OCI-LY7 (cell line): ENCODE results near the gene ACOX1. TPM values are rescaled to one million over a fixed set of nuclear protein-coding genes. Genes with fewer than 3 reads are reported as not detected.

ENCODE experiments used
- BruUV-seq: library from RNA; stranded (reverse); fragments of 400-500 nt; replicated peaks from 2 replicates; lab custom pipeline; 2021; lab: Mats Ljungman, UMichigan
- CTCF ChIA-PET: fragments of 300-600 bp; sonication (Branson Sonifier 250); formaldehyde crosslinking; loops from one replicate; lab custom pipeline; 2022; ENCODE audit warnings: antibody characterized with exemption; ENCODE audit not compliant: unreplicated experiment; lab: Charles Lee
- POLR2A ChIA-PET: fragments of 300-600 bp; sonication (Branson Sonifier 250); formaldehyde crosslinking; loops from one replicate; lab custom pipeline; 2022; ENCODE audit warnings: antibody characterized with exemption; lab: Charles Lee
- DNase-seq: peaks from one replicate; pipeline ENCODE4 v3.0.0-alpha.2; 2015; ENCODE audit warnings: low spot score
- H2AFZ ChIP-seq: fragments of 200-600 bp; sonication (generic), shearing (Covaris generic); 2 replicates; pipeline ENCODE4 v1.6.1; 2014; ENCODE audit warnings: mild to moderate bottlenecking, antibody characterized with exemption, low read length, moderate library complexity
- H3K27ac ChIP-seq: fragments of 200-600 bp; sonication (generic); 2 replicates; pipeline ENCODE4 v1.5.1; 2014; ENCODE audit warnings: mixed run types, low read depth, mild to moderate bottlenecking, moderate library complexity, low read length, inconsistent platforms; ENCODE audit not compliant: poor library complexity, severe bottlenecking
- H3K36me3 ChIP-seq: fragments of 200-600 bp; sonication (generic); 2 replicates; pipeline ENCODE4 v1.6.1; 2014; ENCODE audit warnings: mild to moderate bottlenecking, antibody characterized with exemption, low read length, moderate library complexity, mixed read lengths; ENCODE audit not compliant: insufficient read depth
- H3K4me1 ChIP-seq: fragments of 200-600 bp; sonication (generic); 2 replicates; pipeline ENCODE4 v1.5.1; 2014; ENCODE audit warnings: mild to moderate bottlenecking, low read length; ENCODE audit not compliant: insufficient read depth, poor library complexity, severe bottlenecking
- H3K4me2 ChIP-seq: fragments of 200-600 bp; sonication (generic); 2 replicates; pipeline ENCODE4 v1.6.1; 2014; ENCODE audit warnings: mild to moderate bottlenecking, low read length
- H3K4me3 ChIP-seq: fragments of 200-600 bp; sonication (generic); 2 replicates; pipeline ENCODE4 v1.5.1; 2014; ENCODE audit warnings: mild to moderate bottlenecking, low read depth, low read length; ENCODE audit not compliant: poor library complexity, severe bottlenecking
- H3K79me2 ChIP-seq: fragments of 200-600 bp; sonication (generic); 2 replicates; pipeline ENCODE4 v1.6.1; 2016; ENCODE audit warnings: low read depth, mild to moderate bottlenecking, low read length, moderate library complexity, mixed read lengths; ENCODE audit not compliant: insufficient read depth
- H3K9me2 ChIP-seq: fragments of 200-600 bp; sonication (generic); 2 replicates; pipeline ENCODE4 v1.6.1; 2016; ENCODE audit warnings: mild to moderate bottlenecking, low read length, mixed read lengths; ENCODE audit not compliant: insufficient read depth
- H3K9me3 ChIP-seq: fragments of 200-600 bp; sonication (generic); 2 replicates; pipeline ENCODE4 v1.6.1; 2014; ENCODE audit warnings: mild to moderate bottlenecking, mixed run types, low read length, mixed read lengths
- H4K20me1 ChIP-seq: fragments of 200-600 bp; sonication (generic); 2 replicates; pipeline ENCODE4 v1.6.1; 2014; ENCODE audit warnings: mild to moderate bottlenecking, antibody characterized with exemption, low read length, moderate library complexity, mixed read lengths; ENCODE audit not compliant: insufficient read depth
- CTCF ChIP-seq: fragments of 200-600 bp; sonication (generic); conservative IDR thresholded peaks from 2 replicates; pipeline ENCODE4 v1.5.1; 2014; ENCODE audit warnings: mild to moderate bottlenecking, antibody characterized with exemption, low read length, moderate library complexity, mixed read lengths
- EZH2phosphoT487 ChIP-seq: fragments of 200-600 bp; sonication (generic); IDR thresholded peaks from 2 replicates; pipeline ENCODE4 v1.6.1; 2018; ENCODE audit warnings: low read depth, borderline replicate concordance, mild to moderate bottlenecking, mixed run types, antibody characterized with exemption, low read length, moderate library complexity, mixed read lengths
- intact Hi-C: fragments of 100-400 bp; cut with micrococcal nuclease; formaldehyde crosslinking; loops from one replicate; pipeline ENCODE4 v1.10.0; 2022; ENCODE audit not compliant: unreplicated experiment
- total RNA-seq, 2 experiments: library from RNA; depleted of rRNA in 1 of 2; stranded (reverse); fragments of >200 nt in 1 of 2; shearing (Covaris generic) in 1 of 2; gene quantifications; 2 replicates each; pipeline ENCODE4 v1.2.3, GENCODE V29; 2014 to 2022

The ACOX1 gene
- total RNA-seq, 2 experiments from 2014 or later, result 22.6 to 34.6 TPM

- no peak overlapping the region for H2AFZ ChIP-seq
- no peaks in the 10 kb centered on the region for H4K20me1 ChIP-seq
- no peak overlapping the region for H3K27ac ChIP-seq
- H3K36me3 ChIP-seq, result no peaks in the 10 kb centered on the region
- no peak overlapping the region for H3K4me3 ChIP-seq
- BruUV-seq, result no TSS peak
- no peaks in the 10 kb centered on the region for H3K9me3 ChIP-seq
- H3K9me2 ChIP-seq, result no peaks in the 10 kb centered on the region
- intact Hi-C loops, result loop anchor here (5.0 kb wide), 1 partner anchor 265 kb away; no protein-coding TSS in a partner anchor
- H3K4me2 ChIP-seq, result no peak overlapping the region
- no peaks in the 10 kb centered on the region for H3K79me2 ChIP-seq
- no peak for DNase-seq
- peaks cover 10% of the 10 kb centered on the region for H3K4me1 ChIP-seq
- ChIA-PET CTCF (no interaction called here), POLR2A (no interaction called here)
- TF ChIP-seq CTCF (no peak), EZH2phosphoT487 (no peak)
Measured at GRCh38 chr17:76011951-76012350, 33.0 kb upstream of the ACOX1 start.

GRCh38 chr17:76009969-76010661, 31.1 kb upstream of the ACOX1 start:
- no TSS peak for BruUV-seq
- TF ChIP-seq EZH2phosphoT487, result no peak
- TF ChIP-seq CTCF, result no peak

GRCh38 chr17:76009447-76009846, 30.5 kb upstream of the ACOX1 start:
- ChIA-PET POLR2A (interaction anchor here (1.1 kb wide), 1 partner anchor 20 kb away, joined by 5 read pairs; no protein-coding TSS in a partner anchor), CTCF (interaction anchor here (1.2 kb wide), 1 partner anchor 104 kb away, joined by 3 read pairs; no protein-coding TSS in a partner anchor)
- no peak for DNase-seq
- H3K4me3 ChIP-seq, result no peak overlapping the region
- no peaks in the 10 kb centered on the region for H3K9me2 ChIP-seq
- H2AFZ ChIP-seq, result no peak overlapping the region
- no peak for TF ChIP-seq EZH2phosphoT487
- no peak for TF ChIP-seq CTCF
- BruUV-seq, result no TSS peak
- H3K27ac ChIP-seq, result no peak overlapping the region
- peaks cover 10% of the 10 kb centered on the region; the same call in 1 of the 2 replicates for H3K36me3 ChIP-seq
- intact Hi-C loops, result loop anchor here (5.0 kb wide), 1 partner anchor 152 kb away; the partner anchor contains the start of gene WBP2
- H3K4me1 ChIP-seq, result peaks cover 8% of the 10 kb centered on the region
- H3K79me2 ChIP-seq, result no peaks in the 10 kb centered on the region
- no peaks in the 10 kb centered on the region for H3K9me3 ChIP-seq
- no peak overlapping the region for H3K4me2 ChIP-seq
- no peaks in the 10 kb centered on the region for H4K20me1 ChIP-seq

More at GRCh38 chr17:76009969-76010661, 31.1 kb upstream of the ACOX1 start:
- POLR2A ChIA-PET, result interaction anchor here (1.1 kb wide), 1 partner anchor 19 kb away, joined by 5 read pairs; no protein-coding TSS in a partner anchor
- Histone ChIP-seq H3K4me1 (peaks cover 10% of the 10 kb centered on the region), H3K4me3 (no peak overlapping the region), H3K79me2 (no peaks in the 10 kb centered on the region), H3K9me3 (no peaks in the 10 kb centered on the region), H3K4me2 (no peak overlapping the region), H2AFZ (no peak overlapping the region), H3K9me2 (no peaks in the 10 kb centered on the region), H3K36me3 (peaks cover 4% of the 10 kb centered on the region; the same call in 1 of the 2 replicates), H3K27ac (no peak overlapping the region), H4K20me1 (no peaks in the 10 kb centered on the region)
- intact Hi-C loops, result loop anchor here (5.0 kb wide), 2 partner anchors 153 to 267 kb away; partner anchors contain the start of gene WBP2
- CTCF ChIA-PET, result interaction anchor here (0.5 to 0.8 kb wide), 3 partner anchors 10 to 18 kb away, joined by 3 read pairs; no protein-coding TSS in a partner anchor
- DNase-seq, result no peak
